Activated T-cell treated with anti-CD3 and anti-CD28 coated beads for 24 hours (primary cell): ENCODE data around the gene AQP2.
"Not testable (repeated sequence)": the region's sequence is repeated elsewhere in the genome, so short reads cannot be mapped to it uniquely, and the experiment has no call there.

Experiments
- DNase-seq: peaks from one replicate; pipeline ENCODE4 v3.0.0-alpha.2; 2020; ENCODE audit warnings: low read depth

The AQP2 gene

GRCh38 chr12:49969651-49970429 is 19.3 kb downstream of the AQP2 start:
- no peak for DNase-seq

GRCh38 chr12:49970658-49971057 is 20.1 kb downstream of the AQP2 start:
- DNase-seq: no peak

GRCh38 chr12:49971141-49971540 is 20.6 kb downstream of the AQP2 start:
- DNase-seq: no peak

- no peak for DNase-seq
These were observed 21.6 kb downstream of the AQP2 start for GRCh38 chr12:49972129-49972528.

GRCh38 chr12:49972641-49973360 is 22.3 kb downstream of the AQP2 start, which contains the start of gene AQP6:
Gene AQP6, plus strand, starts transcription at chr12:49972947. Its CDS starts 227 bp downstream, at chr12:49973174.
- no peak for DNase-seq

GRCh38 chr12:49973361-49973830 is 22.9 kb downstream of the AQP2 start:
- DNase-seq: no peak

- no peak for DNase-seq
These were observed 23.7 kb downstream of the AQP2 start for GRCh38 chr12:49974231-49974675.

- DNase-seq: no peak
These were observed 24.3 kb downstream of the AQP2 start for GRCh38 chr12:49974677-49975317.

GRCh38 chr12:49975318-49975761 is 24.8 kb downstream of the AQP2 start:
- DNase-seq: no peak

GRCh38 chr12:49976557-49976956 is 26.0 kb downstream of the AQP2 start:
- no peak for DNase-seq

GRCh38 chr12:49978125-49978524 is 27.6 kb downstream of the AQP2 start:
- no peak for DNase-seq

- no peak for DNase-seq
These were observed 28.6 kb downstream of the AQP2 start for GRCh38 chr12:49979016-49979586.

- DNase-seq: no peak
These were observed 29.3 kb downstream of the AQP2 start for GRCh38 chr12:49979791-49980190.

- no peak for DNase-seq
These were observed 30.2 kb downstream of the AQP2 start for GRCh38 chr12:49980501-49981349.

- DNase-seq: no peak
These were observed 31.9 kb downstream of the AQP2 start for GRCh38 chr12:49982246-49983087.

GRCh38 chr12:49983892-49984291 is 33.4 kb downstream of the AQP2 start:
- DNase-seq: no peak

GRCh38 chr12:49984476-49985359 is 34.2 kb downstream of the AQP2 start:
- no peak for DNase-seq

GRCh38 chr12:49985981-49986380 is 35.4 kb downstream of the AQP2 start:
- DNase-seq: no peak

- DNase-seq: not testable (repeated sequence)
These were observed 35.9 kb downstream of the AQP2 start for GRCh38 chr12:49986476-49986875.
